Measurements from ENCODE around the gene ASH1L.
"Not testable (repeated sequence)": the region's sequence is repeated elsewhere in the genome, so short reads cannot be mapped to it uniquely, and the experiment has no call there.

ASH1L gene, protein sequence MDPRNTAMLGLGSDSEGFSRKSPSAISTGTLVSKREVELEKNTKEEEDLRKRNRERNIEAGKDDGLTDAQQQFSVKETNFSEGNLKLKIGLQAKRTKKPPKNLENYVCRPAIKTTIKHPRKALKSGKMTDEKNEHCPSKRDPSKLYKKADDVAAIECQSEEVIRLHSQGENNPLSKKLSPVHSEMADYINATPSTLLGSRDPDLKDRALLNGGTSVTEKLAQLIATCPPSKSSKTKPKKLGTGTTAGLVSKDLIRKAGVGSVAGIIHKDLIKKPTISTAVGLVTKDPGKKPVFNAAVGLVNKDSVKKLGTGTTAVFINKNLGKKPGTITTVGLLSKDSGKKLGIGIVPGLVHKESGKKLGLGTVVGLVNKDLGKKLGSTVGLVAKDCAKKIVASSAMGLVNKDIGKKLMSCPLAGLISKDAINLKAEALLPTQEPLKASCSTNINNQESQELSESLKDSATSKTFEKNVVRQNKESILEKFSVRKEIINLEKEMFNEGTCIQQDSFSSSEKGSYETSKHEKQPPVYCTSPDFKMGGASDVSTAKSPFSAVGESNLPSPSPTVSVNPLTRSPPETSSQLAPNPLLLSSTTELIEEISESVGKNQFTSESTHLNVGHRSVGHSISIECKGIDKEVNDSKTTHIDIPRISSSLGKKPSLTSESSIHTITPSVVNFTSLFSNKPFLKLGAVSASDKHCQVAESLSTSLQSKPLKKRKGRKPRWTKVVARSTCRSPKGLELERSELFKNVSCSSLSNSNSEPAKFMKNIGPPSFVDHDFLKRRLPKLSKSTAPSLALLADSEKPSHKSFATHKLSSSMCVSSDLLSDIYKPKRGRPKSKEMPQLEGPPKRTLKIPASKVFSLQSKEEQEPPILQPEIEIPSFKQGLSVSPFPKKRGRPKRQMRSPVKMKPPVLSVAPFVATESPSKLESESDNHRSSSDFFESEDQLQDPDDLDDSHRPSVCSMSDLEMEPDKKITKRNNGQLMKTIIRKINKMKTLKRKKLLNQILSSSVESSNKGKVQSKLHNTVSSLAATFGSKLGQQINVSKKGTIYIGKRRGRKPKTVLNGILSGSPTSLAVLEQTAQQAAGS (N-terminal part only)

DNA sequence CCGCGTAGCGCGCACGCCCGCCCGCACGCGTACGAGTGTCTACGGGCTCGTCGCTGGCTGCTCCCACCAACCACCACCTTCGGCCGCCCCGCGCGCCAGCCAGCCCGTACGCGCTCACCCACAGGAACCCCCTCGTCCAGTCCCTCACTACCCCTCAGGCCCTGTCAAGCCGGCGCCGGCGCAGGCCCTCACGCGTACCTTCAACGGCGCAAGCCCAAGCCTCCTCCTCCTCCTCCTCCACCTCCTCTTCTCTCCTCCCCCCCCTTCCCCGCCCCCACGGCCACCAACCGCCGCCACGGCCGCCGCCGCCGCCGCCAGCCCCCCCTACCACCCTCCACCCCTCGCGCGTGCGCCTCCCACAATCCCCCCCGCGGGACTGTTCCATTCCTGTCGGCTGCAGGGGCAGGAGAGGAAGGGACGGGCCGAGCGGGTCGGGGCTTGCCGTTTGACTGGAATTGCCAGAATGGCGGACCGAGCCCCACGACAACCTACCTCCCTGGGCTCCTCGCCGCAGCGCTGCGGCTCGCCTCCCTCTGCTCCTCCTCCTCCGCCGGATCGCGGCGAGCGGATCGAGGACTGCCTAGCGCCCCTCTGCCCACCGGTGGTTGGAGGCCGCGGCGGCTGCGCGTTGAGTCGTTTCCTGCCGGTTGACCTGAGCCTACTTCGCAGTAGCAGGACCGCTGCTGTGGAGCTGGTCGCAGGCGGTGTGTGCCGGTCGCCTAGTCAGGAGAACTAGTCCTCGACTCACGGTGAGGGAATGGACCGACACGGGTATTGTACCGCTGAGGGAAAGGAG, at the start of gene ASH1L:
ASH1L (minus strand) TSS at position 223 of the 796 bp plus-strand sequence. CDS start 41,284 bp downstream, outside the sequence.
- peak within 1 kb of the TSS; percentile 95 to 98 for H3K4me3 ChIP-seq
- H3K9me3 ChIP-seq: no peaks in the 10 kb centered on the region
- no peaks in the 10 kb centered on the region for H3K27me3 ChIP-seq
- peak within 1 kb of the TSS; percentile 96 to 100 for H3K27ac ChIP-seq
- peak; percentile 91 to 97 for DNase-seq
- peaks cover 0 to 5% (median 0%) of the 10 kb centered on the region in 3 donors for H3K36me3 ChIP-seq
- peaks cover 0 to 48% (median 37%) of the 10 kb centered on the region in 4 donors for H3K4me1 ChIP-seq
- intact Hi-C loops (cut with DNase I; ENCODE audit: low total_unique reads): loop anchor here (10.0 kb wide), 1 partner anchor 288 kb away; the partner anchor contains the start of genes CLK2 and HCN3
- peak in 1 of 2 experiments; percentile 26 for TF ChIP-seq CTCF (IDR thresholded peaks at IDR 0.05)

GRCh38 chr1:155610257-155610647, 47.6 kb upstream of the ASH1L start:
- H3K9me3 ChIP-seq; intact Hi-C loops (cut with DNase I; ENCODE audit: low total_unique reads); DNase-seq; H3K27me3 ChIP-seq; H3K4me1 ChIP-seq; H3K27ac ChIP-seq: not testable (repeated sequence)
- Histone ChIP-seq H3K36me3 (peaks cover 12 to 19% (median 14%) of the 10 kb centered on the region in 3 donors), H3K4me3 (peak overlapping the region; percentile 54 to 74)

- Histone ChIP-seq H3K4me1 (peaks cover 0 to 3% (median 0%) of the 10 kb centered on the region in 4 donors), H3K27me3 (no peaks in the 10 kb centered on the region), H3K9me3 (no peaks in the 10 kb centered on the region), H3K27ac (peak within 1 kb of the TSS; percentile 67 to 76), H3K4me3 (peak within 1 kb of the TSS; percentile 54 to 74), H3K36me3 (peaks cover 12 to 14% (median 14%) of the 10 kb centered on the region in 3 donors)
- peak; percentile 98 for DNase-seq
- intact Hi-C loops (cut with DNase I; ENCODE audit: low total_unique reads): no loop called here
- peak in 1 of 2 experiments; percentile 23 for TF ChIP-seq CTCF (IDR thresholded peaks at IDR 0.05)
These were observed 47.1 kb upstream of the ASH1L start, which contains the start of gene MSTO1 for GRCh38 chr1:155609515-155610256. Gene MSTO1 (plus strand): TSS chr1:155610218. CDS start chr1:155610249, 31 bp downstream.

DNA sequence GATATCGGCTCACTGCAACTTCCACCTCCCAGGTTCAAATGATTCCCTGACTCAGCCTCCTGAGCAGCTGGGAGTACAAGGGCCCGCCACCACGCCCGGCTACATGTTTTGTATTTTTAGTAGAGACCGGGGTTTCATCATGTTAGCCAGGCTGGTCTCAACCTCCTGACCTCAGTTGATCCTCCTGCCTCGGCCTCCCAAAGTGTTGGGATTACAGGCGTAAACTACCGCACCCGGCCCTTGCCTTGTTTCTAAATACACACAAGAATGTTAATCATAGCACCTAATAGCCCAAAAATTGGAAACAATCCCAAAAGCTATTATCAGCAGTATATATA, 46.3 kb upstream of the ASH1L start:
- Histone ChIP-seq H3K36me3 (peaks cover 12 to 14% (median 14%) of the 10 kb centered on the region in 3 donors), H3K27ac (no peak overlapping the region), H3K9me3 (no peaks in the 10 kb centered on the region), H3K4me3 (no peak overlapping the region), H3K4me1 (peaks cover 0 to 3% (median 0%) of the 10 kb centered on the region in 4 donors), H3K27me3 (no peaks in the 10 kb centered on the region)
- intact Hi-C loops (cut with DNase I; ENCODE audit: low total_unique reads): no loop called here
- no peak for TF ChIP-seq CTCF (IDR thresholded peaks at IDR 0.05)
- DNase-seq: peak in 1 of 2 donors; percentile 54

DNA sequence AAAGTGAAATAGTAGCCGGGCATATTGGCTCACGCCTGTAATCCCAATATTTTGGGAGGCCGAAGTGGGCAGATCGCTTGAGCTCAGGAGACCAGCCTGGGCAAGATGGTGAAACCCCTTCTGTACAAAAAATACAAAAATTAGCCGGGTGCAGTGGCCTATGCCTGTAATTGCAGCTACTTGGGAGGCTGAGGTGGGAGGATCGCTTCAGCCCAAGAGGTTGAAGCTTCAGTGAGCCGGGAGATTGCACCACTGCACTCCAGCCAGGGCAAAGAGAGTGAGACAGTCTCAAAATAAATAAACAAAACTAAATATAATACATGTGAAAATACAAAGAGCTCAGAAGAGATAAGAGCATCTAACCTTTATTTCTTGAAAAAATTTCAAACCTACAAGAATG, 45.1 kb upstream of the ASH1L start:
- no peak overlapping the region for H3K27ac ChIP-seq
- H3K36me3 ChIP-seq: peaks cover 6 to 8% (median 7%) of the 10 kb centered on the region in 3 donors
- peak in 1 of 2 donors; percentile 7 for DNase-seq
- H3K4me3 ChIP-seq: no peak overlapping the region
- H3K9me3 ChIP-seq: no peaks in the 10 kb centered on the region
- no peaks in the 10 kb centered on the region for H3K27me3 ChIP-seq
- no peak for TF ChIP-seq CTCF (IDR thresholded peaks at IDR 0.05)
- peaks cover 0 to 3% (median 0%) of the 10 kb centered on the region in 4 donors for H3K4me1 ChIP-seq
- intact Hi-C loops (cut with DNase I; ENCODE audit: low total_unique reads): no loop called here

GRCh38 chr1:155599828-155600572, 37.4 kb upstream of the ASH1L start:
- H3K4me3 ChIP-seq; H3K36me3 ChIP-seq; H3K27ac ChIP-seq; H3K27me3 ChIP-seq; intact Hi-C loops (cut with DNase I; ENCODE audit: low total_unique reads); H3K9me3 ChIP-seq; DNase-seq: not testable (repeated sequence)
- peaks cover 0 to 10% (median 0%) of the 10 kb centered on the region in 4 donors for H3K4me1 ChIP-seq

Measured in tibial artery (tissue), 4 donors.